DND-41 (cell line): ENCODE data around the gene SKIC2.
"Not testable (repeated sequence)": the region's sequence is repeated elsewhere in the genome, so short reads cannot be mapped to it uniquely, and the experiment has no call there.

Experiments used
- ATAC-seq: fragments of 200-7000 bp; cut with Tn5 transposase; 3 replicates; pipeline ENCODE4 v1.9.1; 2021; ENCODE audit warnings: low read depth; ENCODE audit not compliant: insufficient read depth
- DNase-seq: peaks from one replicate; pipeline ENCODE4 v3.0.0-alpha.2; 2020
- H2AFZ ChIP-seq: 2 replicates; pipeline ENCODE4 v1.6.0; 2012; ENCODE audit warnings: low read depth, low read length
- H3K27ac ChIP-seq: 2 replicates; pipeline ENCODE4 v1.5.1; 2012; ENCODE audit warnings: low read length, inconsistent platforms
- H3K27me3 ChIP-seq: fragments of 200-600 bp; sonication (generic); 2 replicates; pipeline ENCODE4 v1.6.0; 2012; ENCODE audit warnings: low read length, mild to moderate bottlenecking, inconsistent platforms; ENCODE audit not compliant: insufficient read depth, poor library complexity
- H3K36me3 ChIP-seq: 2 replicates; pipeline ENCODE4 v1.5.1; 2012; ENCODE audit warnings: low read length, inconsistent platforms; ENCODE audit not compliant: insufficient read depth
- H3K4me1 ChIP-seq: 2 replicates; pipeline ENCODE4 v1.5.1; 2012; ENCODE audit warnings: mild to moderate bottlenecking, low read length; ENCODE audit not compliant: insufficient read depth
- H3K4me2 ChIP-seq: 2 replicates; pipeline ENCODE4 v1.6.0; 2012; ENCODE audit warnings: mild to moderate bottlenecking, moderate library complexity, low read length, inconsistent platforms; ENCODE audit not compliant: insufficient read depth
- H3K4me3 ChIP-seq, 2 experiments: fragments of 200-600 bp in 1 of 2; shearing (Covaris generic) in 1 of 2; 2 replicates each; pipeline ENCODE4 v1.5.1; 2012 to 2016; ENCODE audit warnings: inconsistent platforms in 2 of 2, low read length in 2 of 2, mild to moderate bottlenecking in 2 of 2, low read depth in 1 of 2, moderate library complexity in 1 of 2
- H3K79me2 ChIP-seq: 2 replicates; pipeline ENCODE4 v1.6.0; 2012; ENCODE audit warnings: low read length, inconsistent platforms; ENCODE audit not compliant: insufficient read depth
- H3K9ac ChIP-seq: 2 replicates; pipeline ENCODE4 v1.6.0; 2012; ENCODE audit warnings: low read depth, mild to moderate bottlenecking, inconsistent platforms, low read length, moderate library complexity
- H3K9me3 ChIP-seq: 2 replicates; pipeline ENCODE4 v1.5.1; 2012; ENCODE audit warnings: low read length, moderate library complexity, mild to moderate bottlenecking, inconsistent platforms; ENCODE audit not compliant: insufficient read depth, severe bottlenecking
- H4K20me1 ChIP-seq: 2 replicates; pipeline ENCODE4 v1.6.0; 2012; ENCODE audit warnings: low read length; ENCODE audit not compliant: insufficient read depth
- EZH2 ChIP-seq: IDR thresholded peaks from 3 replicates; pipeline ENCODE4 v1.6.1; 2012; ENCODE audit warnings: borderline replicate concordance, low read depth, mild to moderate bottlenecking, moderate library complexity, low read length, inconsistent platforms; ENCODE audit not compliant: severe bottlenecking
- TF ChIP-seq, protein P1 (sequence below): IDR thresholded peaks from 2 replicates; pipeline ENCODE4 v1.5.1; 2012; ENCODE audit warnings: borderline replicate concordance, low read length, moderate library complexity, mild to moderate bottlenecking; ENCODE audit not compliant: poor library complexity, severe bottlenecking; ENCODE audit errors: extremely low read depth

The SKIC2 gene

DNA sequence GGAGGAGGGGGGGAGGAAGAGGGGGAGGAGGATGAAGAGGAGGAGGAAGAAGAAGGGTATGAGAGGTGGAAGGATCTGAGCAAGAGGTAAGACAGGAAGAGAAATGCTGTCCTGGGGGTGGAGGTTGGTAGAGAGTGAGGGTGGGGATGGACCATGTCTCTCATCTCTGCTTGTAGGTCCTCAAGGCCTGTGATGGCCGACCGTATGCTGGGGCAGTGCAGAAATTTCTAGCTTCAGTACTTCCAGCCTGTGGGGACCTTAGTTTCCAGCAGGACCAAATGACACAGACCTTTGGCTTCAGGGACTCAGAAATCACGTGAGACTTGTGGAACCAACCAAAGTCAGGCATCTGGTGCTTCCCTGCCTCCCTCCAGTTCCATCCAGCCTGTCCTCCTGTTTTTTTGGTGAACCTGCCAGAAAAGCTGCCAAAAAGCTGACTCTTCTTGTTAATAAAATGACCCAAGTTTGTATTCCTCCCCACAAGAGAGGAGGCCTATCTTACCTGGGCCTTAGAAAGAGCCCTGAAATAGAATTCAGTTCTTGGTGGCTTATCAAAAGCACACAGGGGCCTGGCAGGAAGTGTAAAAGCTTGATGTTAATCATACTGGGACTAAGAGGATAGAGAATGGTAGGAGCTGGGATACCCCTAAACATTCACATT, 20.4 kb downstream of the SKIC2 start:
- Histone ChIP-seq H3K4me1 (no peaks in the 10 kb centered on the region), H3K4me3 (no peak overlapping the region), H2AFZ (no peak overlapping the region), H3K9me3 (no peaks in the 10 kb centered on the region), H3K27me3 (no peaks in the 10 kb centered on the region), H3K4me2 (no peak overlapping the region), H3K36me3 (peaks cover 9% of the 10 kb centered on the region), H3K9ac (no peak overlapping the region), H3K79me2 (no peaks in the 10 kb centered on the region), H3K27ac (no peak overlapping the region), H4K20me1 (no peaks in the 10 kb centered on the region)
- ATAC-seq (0 out of 3 replicates have a peak, but pooled peaks have one; percentile 14), DNase-seq (no peak)
- TF ChIP-seq, protein P1, sequence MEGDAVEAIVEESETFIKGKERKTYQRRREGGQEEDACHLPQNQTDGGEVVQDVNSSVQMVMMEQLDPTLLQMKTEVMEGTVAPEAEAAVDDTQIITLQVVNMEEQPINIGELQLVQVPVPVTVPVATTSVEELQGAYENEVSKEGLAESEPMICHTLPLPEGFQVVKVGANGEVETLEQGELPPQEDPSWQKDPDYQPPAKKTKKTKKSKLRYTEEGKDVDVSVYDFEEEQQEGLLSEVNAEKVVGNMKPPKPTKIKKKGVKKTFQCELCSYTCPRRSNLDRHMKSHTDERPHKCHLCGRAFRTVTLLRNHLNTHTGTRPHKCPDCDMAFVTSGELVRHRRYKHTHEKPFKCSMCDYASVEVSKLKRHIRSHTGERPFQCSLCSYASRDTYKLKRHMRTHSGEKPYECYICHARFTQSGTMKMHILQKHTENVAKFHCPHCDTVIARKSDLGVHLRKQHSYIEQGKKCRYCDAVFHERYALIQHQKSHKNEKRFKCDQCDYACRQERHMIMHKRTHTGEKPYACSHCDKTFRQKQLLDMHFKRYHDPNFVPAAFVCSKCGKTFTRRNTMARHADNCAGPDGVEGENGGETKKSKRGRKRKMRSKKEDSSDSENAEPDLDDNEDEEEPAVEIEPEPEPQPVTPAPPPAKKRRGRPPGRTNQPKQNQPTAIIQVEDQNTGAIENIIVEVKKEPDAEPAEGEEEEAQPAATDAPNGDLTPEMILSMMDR = no peak
- TF ChIP-seq EZH2 = no peak

DNA sequence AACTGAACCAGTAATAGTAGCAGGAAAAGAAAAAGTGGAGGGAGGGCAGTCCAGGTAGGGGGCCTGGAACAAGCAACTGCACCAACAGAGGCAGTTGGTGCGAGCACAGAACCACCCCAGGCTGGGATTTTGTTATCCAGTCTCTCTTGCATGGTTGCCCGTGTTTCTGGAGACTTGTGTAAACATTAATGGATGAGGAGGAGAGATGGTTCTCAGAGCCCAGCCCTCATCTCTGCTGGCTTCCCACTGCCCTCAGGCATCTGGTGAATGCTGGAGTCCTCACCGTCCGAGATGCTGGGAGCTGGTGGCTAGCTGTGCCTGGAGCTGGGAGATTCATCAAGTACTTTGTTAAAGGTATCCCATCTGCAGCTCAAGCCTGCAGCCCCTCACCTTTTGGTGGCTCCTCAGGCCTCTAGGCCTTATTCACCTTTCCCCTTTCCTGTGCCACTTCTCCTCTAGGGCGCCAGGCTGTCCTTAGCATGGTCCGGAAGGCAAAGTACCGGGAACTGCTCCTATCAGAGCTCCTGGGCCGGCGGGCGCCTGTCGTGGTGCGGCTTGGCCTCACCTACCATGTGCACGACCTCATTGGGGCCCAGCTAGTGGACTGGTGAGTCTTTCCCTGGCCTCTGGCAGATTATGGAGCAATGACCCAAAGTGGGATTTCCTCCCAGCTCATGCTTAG, 21.4 kb downstream of the SKIC2 start:
- not testable (repeated sequence) for H3K4me2 ChIP-seq, ATAC-seq, H3K4me3 ChIP-seq, H3K4me1 ChIP-seq, DNase-seq, H3K27ac ChIP-seq, H2AFZ ChIP-seq, H3K9me3 ChIP-seq, H4K20me1 ChIP-seq, H3K27me3 ChIP-seq, H3K79me2 ChIP-seq, H3K9ac ChIP-seq, H3K36me3 ChIP-seq

DNA sequence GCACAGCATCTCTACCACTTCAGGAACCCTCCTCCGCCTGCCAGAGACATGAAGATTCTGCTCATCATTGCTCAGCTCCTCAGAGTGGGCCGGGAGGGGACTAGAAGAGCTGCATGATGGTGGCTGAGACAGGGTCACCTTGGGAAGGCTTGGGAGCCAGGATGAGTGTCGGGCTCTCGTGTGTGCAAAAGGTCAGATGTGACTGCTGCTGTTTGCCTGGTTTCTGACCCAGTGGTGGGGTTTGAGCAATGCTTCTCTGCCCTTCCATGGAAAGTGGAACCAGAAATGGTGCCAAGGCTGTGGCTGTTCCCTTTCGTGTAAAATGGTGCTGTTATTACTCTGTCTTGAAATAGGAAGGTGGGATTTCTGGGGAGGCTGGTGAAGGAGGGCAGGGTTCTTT, 22.0 kb downstream of the SKIC2 start:
- not testable (repeated sequence) for H3K9ac ChIP-seq, H3K36me3 ChIP-seq, DNase-seq, ATAC-seq, H3K4me2 ChIP-seq, H4K20me1 ChIP-seq, H3K9me3 ChIP-seq, H3K4me1 ChIP-seq, H3K79me2 ChIP-seq, H3K27ac ChIP-seq, H2AFZ ChIP-seq, H3K4me3 ChIP-seq, H3K27me3 ChIP-seq

DNA sequence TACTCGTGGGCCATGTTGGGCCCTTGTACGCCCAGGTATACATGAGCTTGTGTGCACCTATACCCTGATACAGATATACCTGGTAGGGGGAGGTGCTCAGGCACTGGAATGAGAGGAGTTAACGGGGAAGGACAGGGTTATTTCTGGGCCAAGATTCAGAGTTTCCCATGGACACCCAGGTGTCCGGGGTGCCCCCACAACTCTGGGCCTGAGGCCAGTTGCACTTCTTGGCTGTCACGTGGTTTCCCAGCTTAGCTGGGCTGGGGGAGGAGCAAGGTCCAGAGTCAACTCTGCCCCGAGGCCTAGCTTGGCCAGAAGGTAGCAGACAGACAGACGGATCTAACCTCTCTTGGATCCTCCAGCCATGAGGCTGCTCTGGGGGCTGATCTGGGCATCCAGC, 22.8 kb downstream of the SKIC2 start, which contains the start of gene C4A:
Gene C4A, plus strand, starts transcription at position 314 of the 400 bp plus-strand sequence. Its CDS starts 51 bp downstream, at position 365.
- not testable (repeated sequence) for H3K79me2 ChIP-seq, ATAC-seq, H3K4me2 ChIP-seq, H2AFZ ChIP-seq, H3K9me3 ChIP-seq, H3K27ac ChIP-seq, H3K27me3 ChIP-seq, H4K20me1 ChIP-seq, H3K36me3 ChIP-seq, H3K4me3 ChIP-seq, H3K4me1 ChIP-seq, DNase-seq, H3K9ac ChIP-seq

DNA sequence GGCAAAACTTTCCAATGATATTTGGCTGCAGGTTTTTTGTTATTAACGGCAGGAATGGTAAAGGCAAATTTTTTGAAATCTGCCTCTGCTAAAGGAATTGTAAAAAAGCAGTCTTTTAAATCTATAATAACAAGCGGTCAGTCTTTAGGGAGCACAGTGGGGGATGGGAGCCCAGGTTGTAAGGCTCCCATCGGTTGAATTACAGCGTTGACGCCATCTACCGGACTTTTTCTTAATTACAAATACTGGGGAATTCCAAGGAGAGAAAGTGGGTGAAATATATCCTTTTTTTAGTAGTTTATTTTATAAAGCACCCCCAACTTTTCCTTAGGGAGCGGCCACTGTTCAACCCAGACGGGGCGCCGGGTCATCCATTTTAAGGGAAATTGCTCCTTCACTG, 30.4 kb downstream of the SKIC2 start:
- not testable (repeated sequence) for ATAC-seq, H3K79me2 ChIP-seq, H3K4me1 ChIP-seq, H3K9ac ChIP-seq, H4K20me1 ChIP-seq, H2AFZ ChIP-seq, H3K36me3 ChIP-seq, H3K27ac ChIP-seq, H3K4me2 ChIP-seq, DNase-seq, H3K9me3 ChIP-seq, H3K27me3 ChIP-seq, H3K4me3 ChIP-seq

DNA sequence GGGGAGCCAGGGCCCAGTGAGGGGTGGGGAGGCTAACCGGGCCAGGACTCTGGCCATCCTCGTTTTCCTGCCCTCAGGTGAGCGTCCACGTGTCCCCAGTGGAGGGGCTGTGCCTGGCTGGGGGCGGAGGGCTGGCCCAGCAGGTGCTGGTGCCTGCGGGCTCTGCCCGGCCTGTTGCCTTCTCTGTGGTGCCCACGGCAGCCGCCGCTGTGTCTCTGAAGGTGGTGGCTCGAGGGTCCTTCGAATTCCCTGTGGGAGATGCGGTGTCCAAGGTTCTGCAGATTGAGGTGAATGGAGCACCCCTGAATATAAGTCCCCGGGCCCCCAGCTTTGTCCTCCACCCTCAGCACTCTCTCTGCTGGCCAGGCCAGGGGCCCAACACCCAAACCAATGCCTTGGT, 35.4 kb downstream of the SKIC2 start:
- H3K4me2 ChIP-seq, H4K20me1 ChIP-seq, H3K4me1 ChIP-seq, H3K9me3 ChIP-seq, H3K27ac ChIP-seq, H3K4me3 ChIP-seq, DNase-seq, H3K27me3 ChIP-seq, H3K36me3 ChIP-seq, H3K9ac ChIP-seq, H3K79me2 ChIP-seq, H2AFZ ChIP-seq, ATAC-seq: not testable (repeated sequence)

DNA sequence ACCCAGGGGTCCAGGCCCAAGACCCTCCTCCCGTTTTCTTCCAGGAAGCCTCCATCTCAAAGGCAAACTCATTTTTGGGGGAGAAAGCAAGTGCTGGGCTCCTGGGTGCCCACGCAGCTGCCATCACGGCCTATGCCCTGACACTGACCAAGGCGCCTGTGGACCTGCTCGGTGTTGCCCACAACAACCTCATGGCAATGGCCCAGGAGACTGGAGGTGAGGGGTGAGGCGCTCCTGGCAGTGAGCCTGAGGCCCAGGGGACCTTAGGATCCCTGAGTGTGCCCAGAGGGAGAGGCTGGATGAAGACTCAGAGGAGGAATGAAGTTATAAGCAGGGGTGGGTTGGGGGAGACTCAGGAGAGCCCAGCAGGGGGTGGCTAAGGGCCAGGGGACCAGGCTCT, 37.4 kb downstream of the SKIC2 start:
- H3K36me3 ChIP-seq, H3K9me3 ChIP-seq, H3K27ac ChIP-seq, H4K20me1 ChIP-seq, DNase-seq, H3K79me2 ChIP-seq, H3K4me2 ChIP-seq, H3K4me3 ChIP-seq, H2AFZ ChIP-seq, H3K4me1 ChIP-seq, H3K9ac ChIP-seq, H3K27me3 ChIP-seq, ATAC-seq: not testable (repeated sequence)
